Measurements from ENCODE around the gene SPACA5B. TPM values are rescaled to one million over a fixed set of nuclear protein-coding genes. Genes with fewer than 3 reads are reported as not detected.
"Not testable (repeated sequence)": the region's sequence is repeated elsewhere in the genome, so short reads cannot be mapped to it uniquely, and the experiment has no call there.

Gene SPACA5B
- total RNA-seq, 1 donor from 2014 or later, result not detected

DNA sequence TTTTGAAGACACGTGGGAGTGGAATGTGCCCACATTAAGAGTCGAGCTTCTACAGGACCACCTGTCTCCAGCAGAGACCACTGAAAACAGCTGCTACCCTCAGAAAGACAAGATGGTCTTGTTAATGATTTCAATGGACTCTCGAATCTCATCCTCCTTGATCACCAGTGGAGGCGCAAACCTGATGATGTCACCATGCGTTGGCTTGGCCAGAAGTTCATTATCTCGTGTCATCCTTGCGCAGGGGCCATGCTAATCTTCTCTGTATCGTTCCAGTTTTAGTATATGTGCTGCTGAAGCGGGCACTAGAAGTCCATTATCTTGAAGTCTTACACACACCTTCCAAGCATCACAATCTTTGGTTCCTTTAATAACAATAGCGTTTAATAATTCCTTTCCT is 23.3 kb downstream of the SPACA5B start:
- peaks cover 2% of the 10 kb centered on the region for H3K27me3 Mint-ChIP-seq (ENCODE audit: insufficient read depth)
- intact Hi-C loops (cut with micrococcal nuclease), result no loop called here
- H3K36me3 Mint-ChIP-seq (ENCODE audit: low read depth), result no peaks in the 10 kb centered on the region
- no peaks in the 10 kb centered on the region for H3K4me1 Mint-ChIP-seq (ENCODE audit: low read depth)
- H3K4me3 Mint-ChIP-seq, result no peak overlapping the region
- no peak for DNase-seq (ENCODE audit: low spot score)
- no peak overlapping the region for H3K27ac Mint-ChIP-seq
- no peaks in the 10 kb centered on the region for H3K9me3 Mint-ChIP-seq

DNA sequence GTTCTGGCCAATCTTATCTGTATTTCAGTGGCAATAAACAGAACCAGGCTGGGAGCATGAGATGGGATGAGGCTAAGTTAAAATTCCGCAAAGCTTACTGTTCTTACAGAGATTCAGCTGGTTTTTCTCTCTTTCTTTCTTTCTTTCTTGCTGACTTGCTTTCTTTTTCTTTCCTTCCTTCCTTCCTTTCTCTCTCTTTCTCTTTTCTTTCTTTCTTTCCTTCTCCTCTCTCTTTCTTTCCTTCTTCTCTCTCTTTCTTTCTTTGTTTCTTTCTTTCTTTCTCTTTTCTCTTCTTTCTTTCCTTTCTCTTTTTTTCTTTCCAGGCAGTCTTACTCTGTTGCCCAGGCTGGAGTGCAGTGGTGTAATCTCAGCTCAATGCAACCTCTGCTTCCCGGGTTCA is 24.4 kb downstream of the SPACA5B start:
- intact Hi-C loops (cut with micrococcal nuclease), result no loop called here
- Mint-ChIP-seq H3K9me3 (no peaks in the 10 kb centered on the region), H3K4me1 (ENCODE audit: low read depth) (no peaks in the 10 kb centered on the region), H3K4me3 (no peak overlapping the region), H3K36me3 (ENCODE audit: low read depth) (no peaks in the 10 kb centered on the region), H3K27ac (no peak overlapping the region), H3K27me3 (ENCODE audit: insufficient read depth) (peaks cover 2% of the 10 kb centered on the region)
- no peak for DNase-seq (ENCODE audit: low spot score)

DNA sequence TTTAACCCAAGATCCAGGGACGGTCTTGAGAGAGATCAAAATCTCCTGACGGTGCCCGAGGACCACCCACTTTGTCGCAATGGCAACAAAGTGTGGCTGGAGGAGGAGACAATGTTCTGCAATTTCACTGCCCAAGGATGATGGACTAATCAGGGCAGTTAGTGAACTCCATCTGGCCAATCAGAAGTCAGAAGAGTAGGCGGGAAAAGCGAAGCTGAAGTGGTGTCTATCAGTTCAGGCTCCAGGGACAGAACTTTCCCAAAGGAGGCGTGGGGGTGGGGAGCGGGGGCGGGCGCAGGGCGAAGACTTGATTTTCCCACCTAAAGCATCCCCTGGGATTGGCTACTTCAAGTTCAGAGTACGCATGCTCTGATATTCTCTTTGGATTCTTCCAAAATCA is 25.6 kb downstream of the SPACA5B start:
- Mint-ChIP-seq H3K36me3 (ENCODE audit: low read depth) (no peaks in the 10 kb centered on the region), H3K27me3 (ENCODE audit: insufficient read depth) (peaks cover 2% of the 10 kb centered on the region), H3K4me1 (ENCODE audit: low read depth) (no peaks in the 10 kb centered on the region), H3K9me3 (no peaks in the 10 kb centered on the region), H3K27ac (no peak overlapping the region), H3K4me3 (no peak overlapping the region)
- intact Hi-C loops (cut with micrococcal nuclease), result no loop called here
- no peak for DNase-seq (ENCODE audit: low spot score)

DNA sequence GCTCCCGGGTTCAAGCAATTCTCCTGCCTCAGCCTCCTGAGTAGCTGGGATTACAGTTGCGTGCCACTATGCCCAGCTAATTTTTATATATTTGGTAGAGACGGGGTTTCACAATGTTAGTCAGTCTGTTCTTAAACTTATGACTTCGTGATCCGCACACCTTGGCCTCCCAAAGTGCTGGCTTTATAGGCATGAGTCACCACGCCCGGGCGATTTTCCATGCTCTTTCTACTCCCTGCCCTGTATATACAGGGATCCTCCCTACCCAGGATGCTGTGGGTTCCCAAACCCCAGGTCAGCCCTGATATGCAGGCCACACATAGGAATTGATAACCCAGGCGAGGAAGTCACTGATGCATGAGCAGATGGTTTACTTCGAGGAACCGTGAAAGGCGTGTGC is 34.8 kb downstream of the SPACA5B start:
- Mint-ChIP-seq H3K27ac (no peak overlapping the region), H3K4me1 (ENCODE audit: low read depth) (no peaks in the 10 kb centered on the region), H3K36me3 (ENCODE audit: low read depth) (no peaks in the 10 kb centered on the region), H3K27me3 (ENCODE audit: insufficient read depth) (no peaks in the 10 kb centered on the region), H3K4me3 (no peak overlapping the region), H3K9me3 (no peaks in the 10 kb centered on the region)
- no peak for DNase-seq (ENCODE audit: low spot score)
- intact Hi-C loops (cut with micrococcal nuclease), result no loop called here

DNA sequence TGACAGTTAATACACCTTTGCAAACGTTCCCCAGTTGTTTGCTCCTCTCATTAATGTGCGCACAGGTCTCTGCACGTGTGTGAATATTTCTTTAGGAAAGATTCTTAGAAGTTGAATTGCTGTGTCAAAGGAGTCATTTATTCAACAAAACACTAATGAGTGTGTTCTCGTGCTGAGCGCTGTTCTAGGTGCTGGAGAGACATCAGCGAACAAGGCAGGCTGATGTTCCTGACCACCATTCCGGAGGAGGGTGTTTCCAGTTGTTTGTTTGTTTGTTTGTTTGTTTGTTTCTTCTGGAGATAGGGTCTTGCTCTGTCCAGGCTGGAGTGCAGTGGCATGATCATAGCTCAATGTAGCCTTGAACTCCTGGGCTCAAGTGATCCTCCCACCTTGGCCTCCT is 35.9 kb downstream of the SPACA5B start:
- H3K36me3 Mint-ChIP-seq (ENCODE audit: low read depth); H3K27ac Mint-ChIP-seq; DNase-seq (ENCODE audit: low spot score); intact Hi-C loops (cut with micrococcal nuclease); H3K27me3 Mint-ChIP-seq (ENCODE audit: insufficient read depth); H3K4me1 Mint-ChIP-seq (ENCODE audit: low read depth); H3K9me3 Mint-ChIP-seq; H3K4me3 Mint-ChIP-seq: not testable (repeated sequence)

DNA sequence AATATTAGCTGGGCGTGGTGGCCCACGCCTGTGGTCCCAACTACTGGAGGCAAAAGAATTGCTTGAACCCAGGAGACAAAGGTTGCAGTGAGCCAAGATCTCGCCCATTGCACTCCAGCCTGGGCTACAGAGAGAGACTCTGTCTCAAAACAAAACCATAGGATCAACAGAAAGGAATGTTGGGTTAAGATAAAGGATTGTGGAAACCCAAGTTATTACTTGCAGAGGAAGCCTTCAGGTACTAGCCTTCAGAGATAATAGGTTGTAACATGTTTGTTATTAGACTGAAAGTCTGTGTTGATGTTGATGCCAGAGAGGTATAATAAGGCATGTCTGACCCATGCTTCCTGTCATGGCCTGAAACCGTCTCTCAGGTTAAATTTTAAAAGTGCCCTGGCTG is 49.3 kb downstream of the SPACA5B start:
- intact Hi-C loops (cut with micrococcal nuclease), result no loop called here
- H3K27me3 Mint-ChIP-seq (ENCODE audit: insufficient read depth), result no peaks in the 10 kb centered on the region
- no peak overlapping the region for H3K27ac Mint-ChIP-seq
- no peak for DNase-seq (ENCODE audit: low spot score)
- no peaks in the 10 kb centered on the region for H3K36me3 Mint-ChIP-seq (ENCODE audit: low read depth)
- no peaks in the 10 kb centered on the region for H3K4me1 Mint-ChIP-seq (ENCODE audit: low read depth)
- no peak overlapping the region for H3K4me3 Mint-ChIP-seq
- no peaks in the 10 kb centered on the region for H3K9me3 Mint-ChIP-seq

DNA sequence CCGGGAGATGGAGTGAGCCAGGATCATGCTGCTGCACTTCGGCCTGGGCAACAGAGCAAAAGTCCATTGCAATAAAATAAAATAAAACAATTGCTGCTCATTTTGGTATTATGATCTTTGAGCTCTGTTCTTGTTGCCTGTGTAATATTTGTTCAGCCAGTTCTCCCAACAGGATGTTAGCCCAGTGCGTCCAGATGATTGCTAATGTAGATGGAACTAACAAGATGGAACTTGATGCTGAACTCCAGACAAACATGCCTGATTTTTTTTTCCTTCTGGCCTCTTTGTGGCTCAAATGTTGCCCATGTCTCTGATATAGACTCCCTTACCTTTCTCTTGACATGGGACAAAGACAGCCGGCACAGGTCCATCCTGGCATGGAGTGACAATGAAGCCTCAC is 50.4 kb downstream of the SPACA5B start:
- no peaks in the 10 kb centered on the region for H3K4me1 Mint-ChIP-seq (ENCODE audit: low read depth)
- H3K4me3 Mint-ChIP-seq, result no peak overlapping the region
- no peaks in the 10 kb centered on the region for H3K27me3 Mint-ChIP-seq (ENCODE audit: insufficient read depth)
- no peak overlapping the region for H3K27ac Mint-ChIP-seq
- no peaks in the 10 kb centered on the region for H3K9me3 Mint-ChIP-seq
- no peak for DNase-seq (ENCODE audit: low spot score)
- intact Hi-C loops (cut with micrococcal nuclease), result no loop called here
- H3K36me3 Mint-ChIP-seq (ENCODE audit: low read depth), result no peaks in the 10 kb centered on the region

DNA sequence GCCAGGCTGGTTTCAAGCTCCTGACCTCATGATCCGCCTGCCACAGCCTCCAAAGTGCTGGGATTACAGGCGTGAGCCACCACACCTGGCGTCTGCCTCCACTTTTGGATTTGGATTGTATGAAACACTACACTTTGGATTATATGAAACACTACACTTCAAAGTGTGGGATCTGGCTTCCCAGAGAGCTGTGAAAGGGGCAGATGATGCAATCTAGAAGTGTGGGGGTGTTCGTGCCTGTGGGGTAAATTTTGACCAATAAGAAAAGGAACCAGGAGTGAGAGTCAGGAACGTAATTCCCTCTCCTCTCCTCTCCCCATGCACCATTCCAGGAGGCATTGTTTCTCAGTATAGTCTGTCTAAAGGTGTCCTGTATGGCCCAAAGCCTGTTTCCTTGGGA is 51.5 kb downstream of the SPACA5B start:
- H3K27me3 Mint-ChIP-seq (ENCODE audit: insufficient read depth); H3K4me3 Mint-ChIP-seq; H3K9me3 Mint-ChIP-seq; intact Hi-C loops (cut with micrococcal nuclease); H3K36me3 Mint-ChIP-seq (ENCODE audit: low read depth); H3K4me1 Mint-ChIP-seq (ENCODE audit: low read depth); H3K27ac Mint-ChIP-seq; DNase-seq (ENCODE audit: low spot score): not testable (repeated sequence)

Other genes with a start within 250 kb of the SPACA5B start
- gene ZNF182, start 126.6 kb upstream of the SPACA5B start, total RNA-seq, result 5.4 TPM in 2 replicates
- not detected in 2 replicates for gene SPACA5, start 123.6 kb upstream of the SPACA5B start, total RNA-seq
- 0.24 and 0.29 TPM in 2 replicates for gene ZNF630, start 59.0 kb upstream of the SPACA5B start, total RNA-seq
- gene SSX5, start 66.2 kb downstream of the SPACA5B start, total RNA-seq, result not detected in 2 replicates
- gene SSX1, start 124.8 kb downstream of the SPACA5B start, total RNA-seq, result not detected in 2 replicates
- gene SSX3, start 226.1 kb downstream of the SPACA5B start, total RNA-seq, result not detected in 2 replicates